MM.1S (cell line): ENCODE data around the gene EYA2.

Experiments
- DNase-seq: peaks from one replicate; pipeline ENCODE4 v3.0.0-alpha.2; 2015
- H2AFZ ChIP-seq: fragments of 300-600 bp; sonication (generic); 2 replicates; pipeline ENCODE4 v1.6.0; 2016; ENCODE audit warnings: antibody characterized with exemption, low read length
- H3F3A ChIP-seq: fragments of 300-600 bp; sonication (generic); 2 replicates; pipeline ENCODE4 v1.6.1; 2016; ENCODE audit warnings: mild to moderate bottlenecking, antibody characterized with exemption, low read length, moderate library complexity, mixed read lengths; ENCODE audit not compliant: insufficient read depth
- H3K27ac ChIP-seq: fragments of 300-600 bp; sonication (generic); 2 replicates; pipeline ENCODE4 v1.5.1; 2016; ENCODE audit warnings: mild to moderate bottlenecking, low read length
- H3K27me3 ChIP-seq: fragments of 300-600 bp; sonication (generic); replicated peaks from 2 replicates; pipeline ENCODE4 v1.6.0; 2016; ENCODE audit warnings: low read length; ENCODE audit not compliant: insufficient read depth
- H3K36me3 ChIP-seq: fragments of 300-600 bp; sonication (generic); replicated peaks from 2 replicates; pipeline ENCODE4 v1.6.1; 2016; ENCODE audit warnings: mild to moderate bottlenecking, low read length, mixed read lengths; ENCODE audit not compliant: insufficient read depth
- H3K4me1 ChIP-seq: fragments of 300-600 bp; sonication (generic); 2 replicates; pipeline ENCODE4 v1.6.1; 2016; ENCODE audit warnings: low read length, mixed read lengths
- H3K4me2 ChIP-seq: fragments of 300-600 bp; sonication (generic); 2 replicates; pipeline ENCODE4 v1.6.0; 2016; ENCODE audit warnings: low read depth, low read length
- H3K4me3 ChIP-seq: fragments of 300-600 bp; sonication (generic); 2 replicates; pipeline ENCODE4 v1.5.1; 2016; ENCODE audit warnings: low read length, mixed read lengths
- H3K79me2 ChIP-seq: fragments of 300-600 bp; sonication (generic); 2 replicates; pipeline ENCODE4 v1.6.1; 2016; ENCODE audit warnings: mixed run types, low read length, mixed read lengths
- H3K9ac ChIP-seq: fragments of 300-600 bp; sonication (generic); 2 replicates; pipeline ENCODE4 v1.6.1; 2016; ENCODE audit warnings: low read length, mixed read lengths
- H3K9me2 ChIP-seq: fragments of 300-600 bp; sonication (generic); replicated peaks from 2 replicates; pipeline ENCODE4 v1.6.1; 2016; ENCODE audit warnings: mild to moderate bottlenecking, low read length, mixed read lengths; ENCODE audit not compliant: insufficient read depth
- H3K9me3 ChIP-seq: fragments of 300-600 bp; sonication (generic); replicated peaks from 2 replicates; pipeline ENCODE4 v1.6.1; 2016; ENCODE audit warnings: mild to moderate bottlenecking, low read length, mixed read lengths; ENCODE audit not compliant: insufficient read depth
- H4K20me1 ChIP-seq: fragments of 300-600 bp; sonication (generic); 2 replicates; pipeline ENCODE4 v1.6.1; 2016; ENCODE audit warnings: mild to moderate bottlenecking, low read length, moderate library complexity, mixed read lengths; ENCODE audit not compliant: insufficient read depth
- EZH2 ChIP-seq: fragments of 300-600 bp; sonication (generic); optimal IDR thresholded peaks from 2 replicates; pipeline ENCODE3; 2017; ENCODE audit warnings: low read depth, mild to moderate bottlenecking, antibody characterized with exemption, low read length, mixed read lengths
- EZH2phosphoT487 ChIP-seq: fragments of 300-600 bp; sonication (generic); IDR thresholded peaks from 2 replicates; pipeline ENCODE4 v1.6.1; 2018; ENCODE audit warnings: antibody characterized with exemption, low read length
- TF ChIP-seq, protein P1 (sequence below): fragments of 300-600 bp; sonication (generic); IDR thresholded peaks from 2 replicates; pipeline ENCODE4 v1.5.1; 2016; ENCODE audit warnings: antibody characterized with exemption, low read length, mixed read lengths

Gene EYA2

DNA sequence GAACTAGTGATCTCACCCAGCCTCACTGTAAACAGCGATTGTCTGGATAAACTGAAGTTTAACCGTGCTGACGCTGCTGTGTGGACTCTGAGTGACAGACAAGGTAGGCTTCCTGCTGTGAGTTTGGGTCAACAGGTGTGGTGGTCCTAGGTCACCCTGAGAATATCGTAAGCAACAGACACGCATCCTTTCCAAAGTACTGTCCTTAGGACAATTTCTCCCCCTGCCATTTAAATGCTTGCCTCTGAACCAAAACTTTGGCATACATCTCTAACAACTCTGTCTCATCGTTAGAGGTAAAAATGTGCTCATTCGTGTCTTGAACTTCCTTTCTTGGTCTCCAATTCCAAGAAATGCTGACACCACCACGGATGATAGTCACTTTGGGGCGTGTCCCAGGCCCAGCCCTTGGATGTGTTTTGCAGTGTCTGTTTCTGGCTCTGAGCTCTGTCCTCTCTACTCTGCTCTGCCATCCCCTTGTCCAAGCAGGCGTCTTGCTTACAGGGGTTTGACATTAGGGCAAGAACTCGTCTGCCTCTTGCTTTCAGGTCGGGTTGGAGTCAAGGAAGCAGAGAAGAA is 95.5 kb downstream of the EYA2 start:
- Histone ChIP-seq H3K4me3 (no peak overlapping the region), H3K9me3 (no peaks in the 10 kb centered on the region), H3K36me3 (no peaks in the 10 kb centered on the region), H3F3A (peaks cover 11% of the 10 kb centered on the region), H3K4me2 (no peak overlapping the region), H3K79me2 (no peaks in the 10 kb centered on the region), H3K27me3 (no peaks in the 10 kb centered on the region), H3K4me1 (peaks cover 12% of the 10 kb centered on the region), H2AFZ (no peak overlapping the region), H3K9ac (no peak overlapping the region), H3K9me2 (no peaks in the 10 kb centered on the region), H3K27ac (no peak overlapping the region), H4K20me1 (no peaks in the 10 kb centered on the region)
- no peak for TF ChIP-seq EZH2
- no peak for TF ChIP-seq EZH2phosphoT487
- TF ChIP-seq, protein P1, sequence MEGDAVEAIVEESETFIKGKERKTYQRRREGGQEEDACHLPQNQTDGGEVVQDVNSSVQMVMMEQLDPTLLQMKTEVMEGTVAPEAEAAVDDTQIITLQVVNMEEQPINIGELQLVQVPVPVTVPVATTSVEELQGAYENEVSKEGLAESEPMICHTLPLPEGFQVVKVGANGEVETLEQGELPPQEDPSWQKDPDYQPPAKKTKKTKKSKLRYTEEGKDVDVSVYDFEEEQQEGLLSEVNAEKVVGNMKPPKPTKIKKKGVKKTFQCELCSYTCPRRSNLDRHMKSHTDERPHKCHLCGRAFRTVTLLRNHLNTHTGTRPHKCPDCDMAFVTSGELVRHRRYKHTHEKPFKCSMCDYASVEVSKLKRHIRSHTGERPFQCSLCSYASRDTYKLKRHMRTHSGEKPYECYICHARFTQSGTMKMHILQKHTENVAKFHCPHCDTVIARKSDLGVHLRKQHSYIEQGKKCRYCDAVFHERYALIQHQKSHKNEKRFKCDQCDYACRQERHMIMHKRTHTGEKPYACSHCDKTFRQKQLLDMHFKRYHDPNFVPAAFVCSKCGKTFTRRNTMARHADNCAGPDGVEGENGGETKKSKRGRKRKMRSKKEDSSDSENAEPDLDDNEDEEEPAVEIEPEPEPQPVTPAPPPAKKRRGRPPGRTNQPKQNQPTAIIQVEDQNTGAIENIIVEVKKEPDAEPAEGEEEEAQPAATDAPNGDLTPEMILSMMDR: no peak
- DNase-seq: no peak

DNA sequence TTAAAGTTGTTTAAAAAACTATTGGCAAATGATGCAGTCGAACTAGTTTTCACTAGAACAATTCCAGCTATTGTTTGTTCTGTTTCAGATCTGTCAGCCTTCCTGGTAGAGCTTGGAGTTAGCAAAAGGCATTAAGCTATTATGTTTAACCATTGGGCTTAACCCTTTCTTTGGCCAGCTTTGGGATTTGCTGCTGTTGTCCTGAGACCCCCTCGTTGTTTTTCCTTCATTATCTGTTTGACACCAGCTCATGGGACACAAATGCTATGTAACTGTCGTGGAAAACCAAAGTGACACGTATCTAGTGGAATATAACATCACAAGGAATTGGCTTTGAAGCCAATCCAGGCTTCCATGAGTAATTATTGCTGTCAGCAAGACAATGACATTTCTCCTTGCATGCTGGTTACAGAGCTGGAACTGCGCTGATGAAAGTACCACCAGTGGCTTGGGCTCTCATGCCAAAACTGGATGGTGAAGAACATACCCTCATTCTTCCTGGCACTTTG is 96.0 kb downstream of the EYA2 start:
- no peak overlapping the region for H3K4me2 ChIP-seq

DNA sequence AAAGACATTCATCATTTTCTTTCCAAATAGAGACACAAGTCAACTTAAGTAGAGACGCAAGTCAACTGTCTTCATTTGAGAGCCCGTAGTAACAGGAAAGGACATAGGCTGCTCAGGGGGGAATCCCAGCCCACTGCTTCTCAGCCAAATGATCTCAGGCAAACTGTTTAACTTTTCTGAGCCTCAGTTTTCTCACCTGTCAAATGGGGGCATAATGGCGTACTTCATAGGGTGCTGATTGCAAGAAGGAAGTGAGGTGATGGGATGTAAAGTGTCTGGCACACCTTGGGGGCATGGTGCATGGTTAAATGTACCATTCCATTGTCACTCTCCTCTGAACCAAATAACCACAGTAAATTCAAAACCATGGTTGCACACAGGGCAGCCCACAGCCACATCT is 96.5 kb downstream of the EYA2 start:
- no peak overlapping the region for H3K9ac ChIP-seq
- H3K9me3 ChIP-seq: no peaks in the 10 kb centered on the region
- peaks cover 23% of the 10 kb centered on the region for H3K4me1 ChIP-seq
- DNase-seq: no peak
- no peaks in the 10 kb centered on the region for H4K20me1 ChIP-seq
- peaks cover 17% of the 10 kb centered on the region for H3F3A ChIP-seq
- H3K79me2 ChIP-seq: no peaks in the 10 kb centered on the region
- no peak overlapping the region for H3K4me2 ChIP-seq
- no peaks in the 10 kb centered on the region for H3K27me3 ChIP-seq
- no peak overlapping the region for H3K4me3 ChIP-seq
- no peak overlapping the region for H3K27ac ChIP-seq
- no peaks in the 10 kb centered on the region for H3K36me3 ChIP-seq
- H2AFZ ChIP-seq: no peak overlapping the region
- no peaks in the 10 kb centered on the region for H3K9me2 ChIP-seq
- TF ChIP-seq, protein P1: no peak
- TF ChIP-seq EZH2phosphoT487: no peak
- no peak for TF ChIP-seq EZH2

More for the DNA sequence above, 96.0 kb downstream of the EYA2 start:
- Histone ChIP-seq H3K9me3 (no peaks in the 10 kb centered on the region), H3K9me2 (no peaks in the 10 kb centered on the region), H3F3A (peaks cover 15% of the 10 kb centered on the region), H3K36me3 (no peaks in the 10 kb centered on the region), H3K27ac (no peak overlapping the region), H3K4me1 (peaks cover 17% of the 10 kb centered on the region), H4K20me1 (no peaks in the 10 kb centered on the region), H3K79me2 (no peaks in the 10 kb centered on the region), H3K27me3 (no peaks in the 10 kb centered on the region), H3K9ac (no peak overlapping the region), H2AFZ (no peak overlapping the region), H3K4me3 (no peak overlapping the region)
- TF ChIP-seq EZH2 (no peak), EZH2phosphoT487 (no peak)
- TF ChIP-seq, protein P1: no peak
- DNase-seq: no peak
